Fibroblast of the aortic adventitia (primary cell): Measurements from ENCODE around the gene CHD3. TPM values are rescaled to one million over a fixed set of nuclear protein-coding genes. Genes with fewer than 3 reads are reported as not detected.

Experiments used
- DNase-seq: peaks from one replicate; pipeline ENCODE4 v3.0.0-alpha.2; 2010; ENCODE audit warnings: low read depth
- H3K4me3 ChIP-seq: 2 replicates; pipeline ENCODE4 v1.5.1; 2011; ENCODE audit warnings: low read depth, mild to moderate bottlenecking, control low read depth, low read length, moderate library complexity
- total RNA-seq: library from RNA; depleted of rRNA; stranded (reverse); fragments of >200 nt; gene quantifications from 2 replicates; pipeline ENCODE4 v1.2.3, GENCODE V29; 2012; ENCODE audit warnings: low replicate concordance
- TF ChIP-seq, protein P1 (sequence below): IDR thresholded peaks from 2 replicates; pipeline ENCODE4 v1.5.1; 2011; ENCODE audit warnings: mild to moderate bottlenecking, low read length, control low read depth, inconsistent platforms; ENCODE audit not compliant: insufficient read depth

The CHD3 gene
- total RNA-seq, 1 donor, result 81.5 TPM

DNA sequence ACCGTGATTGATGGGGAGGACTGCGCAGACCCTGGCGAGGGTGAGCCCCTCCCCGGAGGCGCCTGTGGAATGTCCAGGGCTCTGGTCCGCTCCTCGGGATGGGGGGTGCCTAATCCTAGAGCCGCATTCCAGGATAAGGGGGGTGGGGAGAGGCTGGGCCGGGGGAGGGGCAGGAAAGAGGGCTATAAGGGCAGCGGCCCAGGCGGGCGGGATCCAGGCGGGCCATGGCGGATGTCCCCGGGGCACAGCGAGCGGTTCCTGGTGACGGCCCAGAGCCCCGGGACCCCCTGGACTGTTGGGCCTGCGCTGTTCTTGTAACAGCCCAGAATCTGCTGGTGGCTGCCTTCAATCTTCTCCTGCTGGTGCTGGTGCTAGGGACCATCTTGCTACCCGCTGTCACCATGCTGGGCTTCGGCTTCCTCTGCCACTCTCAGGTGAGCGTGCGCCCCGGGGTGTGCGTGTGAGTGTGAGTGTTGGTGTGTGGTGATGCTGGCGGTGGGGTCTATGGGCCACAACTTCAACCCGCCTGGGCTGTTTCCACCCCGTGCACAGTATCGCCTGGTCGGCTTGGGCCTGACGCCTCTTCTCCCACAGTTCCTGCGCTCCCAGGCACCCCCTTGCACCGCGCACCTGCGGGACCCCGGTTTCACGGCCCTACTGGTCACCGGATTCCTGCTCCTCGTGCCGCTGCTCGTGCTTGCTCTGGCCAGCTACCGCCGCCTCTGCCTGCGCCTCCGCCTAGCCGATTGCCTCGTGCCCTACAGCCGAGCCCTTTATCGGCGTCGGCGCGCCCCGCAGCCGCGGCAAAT is 33.5 kb upstream of the CHD3 start, which contains the start of gene TMEM88:
Gene TMEM88, plus strand, starts transcription at position 216 of the 809 bp plus-strand sequence. Its CDS starts 9 bp downstream, at position 225.
- TF ChIP-seq, protein P1, sequence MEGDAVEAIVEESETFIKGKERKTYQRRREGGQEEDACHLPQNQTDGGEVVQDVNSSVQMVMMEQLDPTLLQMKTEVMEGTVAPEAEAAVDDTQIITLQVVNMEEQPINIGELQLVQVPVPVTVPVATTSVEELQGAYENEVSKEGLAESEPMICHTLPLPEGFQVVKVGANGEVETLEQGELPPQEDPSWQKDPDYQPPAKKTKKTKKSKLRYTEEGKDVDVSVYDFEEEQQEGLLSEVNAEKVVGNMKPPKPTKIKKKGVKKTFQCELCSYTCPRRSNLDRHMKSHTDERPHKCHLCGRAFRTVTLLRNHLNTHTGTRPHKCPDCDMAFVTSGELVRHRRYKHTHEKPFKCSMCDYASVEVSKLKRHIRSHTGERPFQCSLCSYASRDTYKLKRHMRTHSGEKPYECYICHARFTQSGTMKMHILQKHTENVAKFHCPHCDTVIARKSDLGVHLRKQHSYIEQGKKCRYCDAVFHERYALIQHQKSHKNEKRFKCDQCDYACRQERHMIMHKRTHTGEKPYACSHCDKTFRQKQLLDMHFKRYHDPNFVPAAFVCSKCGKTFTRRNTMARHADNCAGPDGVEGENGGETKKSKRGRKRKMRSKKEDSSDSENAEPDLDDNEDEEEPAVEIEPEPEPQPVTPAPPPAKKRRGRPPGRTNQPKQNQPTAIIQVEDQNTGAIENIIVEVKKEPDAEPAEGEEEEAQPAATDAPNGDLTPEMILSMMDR, result no peak
- peak within 1 kb of the TSS; percentile 74 for H3K4me3 ChIP-seq
- DNase-seq, result peak; percentile 15

DNA sequence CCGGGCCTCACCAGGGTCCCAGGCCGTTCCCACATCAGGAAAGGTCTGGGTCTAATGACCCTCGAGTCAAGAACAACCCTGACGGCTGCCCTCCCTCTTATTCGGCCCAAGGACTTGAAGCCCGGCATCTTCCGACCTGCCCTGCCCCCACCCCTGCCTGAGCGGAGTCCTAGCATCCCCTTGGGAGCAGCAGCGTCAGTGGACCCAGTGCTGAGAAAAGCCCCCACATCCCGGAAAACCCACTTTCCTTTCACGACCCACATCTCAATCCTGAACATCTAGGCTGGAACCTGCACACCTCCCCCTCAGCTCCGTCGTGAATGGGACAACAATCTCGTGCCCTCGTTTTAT is 33.0 kb upstream of the CHD3 start:
- TF ChIP-seq, protein P1, result no peak
- no peak for DNase-seq
- H3K4me3 ChIP-seq, result peak overlapping the region; percentile 74

DNA sequence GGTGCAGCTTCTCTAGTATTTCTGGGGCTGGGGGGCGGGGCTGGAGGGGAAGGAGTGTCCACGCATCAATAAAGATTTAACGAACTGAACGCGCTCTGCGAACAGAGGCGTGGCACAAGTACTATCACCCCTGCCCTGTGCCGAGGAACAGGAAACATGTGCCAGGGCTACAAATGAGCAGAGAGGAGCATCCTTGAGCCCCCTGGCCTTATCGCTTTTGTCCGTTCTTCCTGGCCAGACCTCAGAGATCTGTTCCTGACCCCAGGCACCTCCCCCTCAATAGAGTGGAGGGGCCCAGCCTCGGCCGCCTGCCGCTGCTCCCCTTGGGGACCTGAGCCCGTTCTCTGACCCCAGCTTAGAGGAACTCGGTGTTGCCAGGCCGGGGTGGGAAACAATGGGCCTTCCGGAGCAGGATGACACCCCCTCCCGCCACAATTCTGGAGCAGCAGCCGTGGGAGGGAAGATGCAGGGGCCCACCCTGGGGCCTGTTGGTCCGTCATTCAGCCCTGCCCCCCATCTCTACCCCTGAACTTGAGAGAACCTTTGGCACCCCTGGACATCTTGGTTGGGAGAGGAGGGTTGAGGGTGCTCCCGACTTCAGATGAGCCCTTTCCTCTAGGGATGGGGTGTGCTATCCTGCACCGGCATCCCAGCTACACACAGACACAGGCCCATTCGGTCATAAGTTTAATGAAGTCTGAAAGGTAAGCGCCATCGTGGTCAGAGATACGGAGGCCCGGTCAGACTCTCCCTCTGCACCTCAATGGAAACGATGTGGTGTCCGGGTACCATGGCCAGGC is 32.4 kb upstream of the CHD3 start:
- TF ChIP-seq, protein P1, result no peak
- DNase-seq, result peak; percentile 46

DNA sequence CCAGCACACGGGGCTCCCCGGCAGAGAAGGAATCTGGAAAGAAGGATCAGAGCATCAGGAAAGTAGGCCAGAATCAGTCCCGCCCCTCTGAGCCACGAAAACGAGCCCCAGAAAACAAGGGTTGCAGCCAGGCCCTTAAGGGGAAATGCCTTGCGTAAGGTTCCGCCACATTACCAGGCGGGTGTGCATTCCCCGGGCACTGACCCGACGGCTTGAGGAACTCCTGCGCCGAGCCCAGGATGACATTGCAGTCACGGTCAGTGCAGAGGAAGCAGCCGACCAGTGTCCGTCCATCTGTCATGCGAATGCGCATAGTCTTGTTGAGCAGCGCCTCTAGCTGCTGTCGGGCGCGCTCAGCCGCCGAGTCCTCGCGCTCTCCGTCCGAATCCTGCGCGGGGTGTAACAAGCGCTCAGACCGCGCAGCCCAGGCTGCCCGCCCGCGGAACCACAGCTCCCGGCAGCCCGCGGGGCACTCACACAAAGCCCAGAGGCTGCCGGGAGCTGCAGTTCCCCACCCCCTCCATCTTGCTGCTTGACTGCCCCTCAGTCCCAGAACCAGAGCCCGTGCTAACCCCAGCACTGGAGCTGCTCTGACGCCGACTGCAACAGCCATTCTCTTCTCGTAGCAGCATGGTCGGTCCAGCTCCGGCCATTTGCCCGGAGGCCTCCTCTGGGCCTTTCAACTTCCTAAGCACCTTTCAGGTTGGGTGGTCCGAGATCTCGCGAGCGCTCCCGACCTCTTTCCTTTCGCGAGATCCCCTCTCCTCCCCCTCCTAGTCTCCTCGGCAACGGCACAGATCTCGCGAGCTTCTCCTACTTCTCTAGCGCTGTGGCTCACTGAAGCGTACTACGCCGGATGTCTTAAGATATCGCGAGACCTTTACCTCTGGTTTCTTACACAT is 31.5 kb upstream of the CHD3 start, which contains the start of gene NAA38:
Gene NAA38, minus strand, starts transcription at position 749 of the 902 bp plus-strand sequence. Its CDS starts 96 bp downstream, at position 653.
- peak within 1 kb of the TSS; percentile 86 for H3K4me3 ChIP-seq
- TF ChIP-seq, protein P1, result peak; percentile 62

More for the DNA sequence above, 32.4 kb upstream of the CHD3 start:
- peak overlapping the region; percentile 74 for H3K4me3 ChIP-seq

DNA sequence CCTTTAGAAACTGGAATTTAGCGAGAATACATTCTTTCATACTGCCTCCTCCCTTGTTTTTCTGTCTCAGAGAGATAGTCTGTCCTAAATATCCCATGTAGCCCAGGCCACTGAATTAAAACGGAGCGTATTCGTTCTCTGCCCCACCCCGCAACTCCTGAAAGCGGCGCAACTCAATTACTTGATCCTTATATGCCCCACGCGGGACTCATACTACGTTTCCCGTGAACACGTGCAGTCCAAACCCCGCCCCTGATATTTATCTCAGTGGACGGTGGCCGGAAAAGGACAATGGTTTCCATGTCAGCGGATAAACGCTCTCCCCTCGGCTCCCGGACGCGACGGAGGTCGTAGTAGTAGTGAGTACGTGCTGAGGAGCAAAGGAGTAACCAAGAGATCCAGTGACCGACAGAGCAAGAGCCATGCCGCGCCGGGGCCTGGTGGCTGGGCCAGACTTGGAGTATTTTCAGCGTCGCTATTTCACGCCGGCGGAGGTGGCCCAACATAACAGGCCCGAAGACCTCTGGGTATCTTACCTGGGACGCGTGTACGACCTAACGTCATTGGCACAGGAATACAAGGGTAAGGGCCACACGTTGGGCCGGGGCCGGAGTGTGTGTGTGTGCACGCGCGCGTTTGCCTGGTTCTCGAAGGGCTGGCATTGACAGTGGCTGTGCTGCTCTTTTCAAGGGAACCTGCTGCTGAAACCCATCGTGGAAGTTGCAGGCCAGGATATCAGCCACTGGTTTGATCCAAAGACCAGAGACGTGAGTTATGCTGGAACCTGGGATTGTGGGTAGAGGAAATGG is 30.7 kb upstream of the CHD3 start, which contains the start of gene CYB5D1:
Gene CYB5D1, plus strand, starts transcription at position 291 of the 809 bp plus-strand sequence. Its CDS starts 132 bp downstream, at position 423.
- TF ChIP-seq, protein P1, result no peak
- H3K4me3 ChIP-seq, result peak within 1 kb of the TSS; percentile 86
- peak; percentile 96 for DNase-seq

More for the DNA sequence above, 31.5 kb upstream of the CHD3 start, which contains the start of gene NAA38:
- peak; percentile 100 for DNase-seq
